SK-N-SH treated with all-trans-retinoic acid at 6 μM for 48 hours (cell line): ENCODE data around the gene CC2D1B.

Source experiments
- ATAC-seq: fragments of 200-7000 bp; cut with Tn5 transposase; 3 replicates; pipeline ENCODE4 v1.9.1; 2020; ENCODE audit warnings: mild to moderate bottlenecking, moderate library complexity
- ARNTL ChIP-seq: fragments of 450-650 bp; formaldehyde crosslinking; IDR thresholded peaks from 2 replicates; pipeline ENCODE4 v1.5.0; 2020; ENCODE audit warnings: low read depth, mild to moderate bottlenecking, moderate library complexity, borderline replicate concordance
- BACH2 ChIP-seq: fragments of 250-450 bp; sonication (Bioruptor Pico); IDR thresholded peaks from 2 replicates; pipeline ENCODE4 v1.9.0; 2021; ENCODE audit warnings: mild to moderate bottlenecking, borderline replicate concordance
- CREB5 ChIP-seq: fragments of 250-450 bp; sonication (Bioruptor Pico); IDR thresholded peaks from 2 replicates; pipeline ENCODE4 v1.5.1; 2020; ENCODE audit warnings: low read depth, mild to moderate bottlenecking, moderate library complexity
- CSDC2 ChIP-seq: fragments of 250-450 bp; sonication (Bioruptor Pico); IDR thresholded peaks from 2 replicates; pipeline ENCODE4 v1.5.0; 2020; ENCODE audit warnings: mild to moderate bottlenecking, moderate library complexity
- CSRNP3 ChIP-seq: fragments of 250-450 bp; sonication (Bioruptor Pico); IDR thresholded peaks from 2 replicates; pipeline ENCODE4 v1.5.1; 2021; ENCODE audit warnings: mild to moderate bottlenecking, moderate library complexity
- ESRRG ChIP-seq: fragments of 250-450 bp; sonication (Bioruptor Pico); IDR thresholded peaks from 2 replicates; pipeline ENCODE4 v1.6.1; 2021; ENCODE audit warnings: mild to moderate bottlenecking
- GLIS3 ChIP-seq: fragments of 250-450 bp; sonication (Bioruptor Pico); IDR thresholded peaks from 2 replicates; pipeline ENCODE4 v1.5.0; 2020; ENCODE audit warnings: mild to moderate bottlenecking, moderate library complexity
- ISL1 ChIP-seq: fragments of 250-450 bp; sonication (Bioruptor Pico); IDR thresholded peaks from 2 replicates; pipeline ENCODE4 v2.1.2; 2022; ENCODE audit warnings: mild to moderate bottlenecking, moderate library complexity
- OSR1 ChIP-seq: fragments of 250-450 bp; sonication (Bioruptor Pico); IDR thresholded peaks from 2 replicates; pipeline ENCODE4 v1.8.0; 2022; ENCODE audit warnings: moderate library complexity, mild to moderate bottlenecking, inconsistent platforms
- POU6F1 ChIP-seq: fragments of 250-450 bp; sonication (Bioruptor Pico); IDR thresholded peaks from 2 replicates; pipeline ENCODE4 v1.8.0; 2021; ENCODE audit warnings: low read depth, mild to moderate bottlenecking, moderate library complexity, borderline replicate concordance
- PPARA ChIP-seq: fragments of 250-450 bp; sonication (Bioruptor Pico); IDR thresholded peaks from 2 replicates; pipeline ENCODE4 v1.5.0; 2020; ENCODE audit warnings: mild to moderate bottlenecking, borderline replicate concordance
- SNAI2 ChIP-seq: fragments of 250-450 bp; sonication (Bioruptor Pico); IDR thresholded peaks from 2 replicates; pipeline ENCODE4 v1.5.0; 2020; ENCODE audit warnings: mild to moderate bottlenecking, moderate library complexity
- TCF4 ChIP-seq: fragments of 250-450 bp; sonication (Bioruptor Pico); IDR thresholded peaks from 2 replicates; pipeline ENCODE4 v1.8.0; 2021; ENCODE audit warnings: mild to moderate bottlenecking, moderate library complexity, borderline replicate concordance
- TOX ChIP-seq: fragments of 250-450 bp; sonication (Bioruptor Pico); IDR thresholded peaks from 2 replicates; pipeline ENCODE4 v1.8.0; 2021; ENCODE audit warnings: mild to moderate bottlenecking, moderate library complexity, borderline replicate concordance
- TSHZ2 ChIP-seq: fragments of 250-450 bp; sonication (Bioruptor Pico); IDR thresholded peaks from 2 replicates; pipeline ENCODE4 v1.5.0; 2020; ENCODE audit warnings: mild to moderate bottlenecking, moderate library complexity
- ZC3H10 ChIP-seq: fragments of 250-450 bp; sonication (Bioruptor Pico); IDR thresholded peaks from 2 replicates; pipeline ENCODE4 v1.5.1; 2021; ENCODE audit warnings: mild to moderate bottlenecking, moderate library complexity
- ZFP3 ChIP-seq: fragments of 250-450 bp; sonication (Bioruptor Pico); IDR thresholded peaks from 2 replicates; pipeline ENCODE4 v1.5.0; 2020; ENCODE audit warnings: mild to moderate bottlenecking, moderate library complexity
- ZFP30 ChIP-seq: fragments of 450-650 bp; formaldehyde crosslinking; IDR thresholded peaks from 2 replicates; pipeline ENCODE4 v1.5.0; 2022; ENCODE audit warnings: mild to moderate bottlenecking, moderate library complexity
- ZNF565 ChIP-seq: fragments of 450-650 bp; formaldehyde crosslinking; conservative IDR thresholded peaks from 2 replicates; pipeline ENCODE4 v1.5.0; 2020; ENCODE audit warnings: low read depth, mild to moderate bottlenecking, moderate library complexity
- ZNF70 ChIP-seq: fragments of 450-650 bp; formaldehyde crosslinking; IDR thresholded peaks from 2 replicates; pipeline ENCODE4 v1.5.0; 2020; ENCODE audit warnings: mild to moderate bottlenecking, moderate library complexity
- ZNF8 ChIP-seq: fragments of 450-650 bp; formaldehyde crosslinking; IDR thresholded peaks from 2 replicates; pipeline ENCODE4 v1.5.0; 2020; ENCODE audit warnings: mild to moderate bottlenecking, moderate library complexity

Gene CC2D1B

GRCh38 chr1:52337439-52337838 is 28.6 kb downstream of the CC2D1B start (continued):
- TF ChIP-seq PPARA (CRISPR knock-in tag) (no peak), ZFP3 (CRISPR knock-in tag) (no peak), GLIS3 (CRISPR knock-in tag) (no peak)

- ATAC-seq = no peak
- TF ChIP-seq TOX (CRISPR knock-in tag) (no peak), ARNTL (CRISPR knock-in tag) (no peak), TCF4 (CRISPR knock-in tag) (no peak), ZNF8 (no peak), TSHZ2 (CRISPR knock-in tag) (no peak), CREB5 (no peak), POU6F1 (CRISPR knock-in tag) (no peak), ZFP30 (no peak), GLIS3 (CRISPR knock-in tag) (no peak), PPARA (CRISPR knock-in tag) (no peak)
These were observed 31.0 kb downstream of the CC2D1B start for GRCh38 chr1:52334906-52335528.

GRCh38 chr1:52332411-52332810 is 33.6 kb downstream of the CC2D1B start:
- no peak for TF ChIP-seq ZFP3 (CRISPR knock-in tag)
- TF ChIP-seq BACH2 = no peak
- TF ChIP-seq CSDC2 (CRISPR knock-in tag) = no peak
- no peak for TF ChIP-seq ZNF70 (CRISPR knock-in tag)
- no peak for TF ChIP-seq ISL1 (CRISPR knock-in tag)
- no peak for TF ChIP-seq ZC3H10 (CRISPR knock-in tag)
- TF ChIP-seq OSR1 = no peak
- no peak for TF ChIP-seq SNAI2
- no peak for TF ChIP-seq TOX (CRISPR knock-in tag)
- TF ChIP-seq, all 23 proteins: peak for 0
- no peak for ATAC-seq

- ATAC-seq = peak; percentile 27; the same call in 1 of the 3 replicates
- TF ChIP-seq POU6F1 (CRISPR knock-in tag) (no peak), GLIS3 (CRISPR knock-in tag) (no peak), ISL1 (CRISPR knock-in tag) (no peak), CSRNP3 (CRISPR knock-in tag) (no peak), ZNF565 (CRISPR knock-in tag) (no peak), TSHZ2 (CRISPR knock-in tag) (no peak), TOX (CRISPR knock-in tag) (no peak), BACH2 (no peak), ESRRG (no peak), ZNF70 (CRISPR knock-in tag) (no peak), TCF4 (CRISPR knock-in tag) (no peak), ZFP30 (no peak), SNAI2 (no peak), ZC3H10 (CRISPR knock-in tag) (no peak), ARNTL (CRISPR knock-in tag) (no peak), CSDC2 (CRISPR knock-in tag) (no peak), ZFP3 (CRISPR knock-in tag) (no peak)
These were observed 37.4 kb downstream of the CC2D1B start for GRCh38 chr1:52328615-52329014.
